ENCODE measurements around the gene MMP14. TPM values are rescaled to one million over a fixed set of nuclear protein-coding genes. Genes with fewer than 3 reads are reported as not detected.

The MMP14 gene
- total and polyA plus RNA-seq, 2 experiments from 2014 or later = 7.0 to 56.4 TPM

DNA sequence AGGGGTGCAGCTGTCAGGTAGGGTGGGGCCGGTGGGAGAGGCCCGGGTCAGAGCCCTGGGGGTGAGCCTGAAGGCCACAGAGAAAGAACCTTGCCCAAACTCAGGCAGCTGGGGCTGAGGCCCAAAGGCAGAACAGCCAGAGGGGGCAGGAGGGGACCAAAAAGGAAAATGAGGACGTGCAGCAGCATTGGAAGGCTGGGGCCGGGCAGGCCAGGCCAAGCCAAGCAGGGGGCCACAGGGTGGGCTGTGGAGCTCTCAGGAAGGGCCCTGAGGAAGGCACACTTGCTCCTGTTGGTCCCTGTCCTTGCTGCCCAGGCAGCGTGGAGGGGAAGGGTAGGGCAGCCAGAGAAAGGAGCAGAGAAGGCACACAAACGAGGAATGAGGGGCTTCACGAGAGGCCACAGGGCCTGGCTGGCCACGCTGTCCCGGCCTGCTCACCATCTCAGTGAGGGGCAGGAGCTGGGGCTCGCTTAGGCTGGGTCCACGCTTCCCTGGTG, 10.5 kb downstream of the MMP14 start:
- H3K36me3 ChIP-seq (ENCODE audit: insufficient read depth) = no peaks in the 10 kb centered on the region; the same call in 1 of the 2 replicates
- no peak overlapping the region for H2AFZ ChIP-seq
- H3K36me3 Mint-ChIP-seq (ENCODE audit: low read depth) = peaks cover 44% of the 10 kb centered on the region

More for the DNA sequence above, 10.5 kb downstream of the MMP14 start:
- H3K27ac ChIP-seq (ENCODE audit: low read depth) = no peak overlapping the region
- no peaks in the 10 kb centered on the region for H3K79me2 ChIP-seq (replicated peaks; ENCODE audit: insufficient read depth)
- no peak overlapping the region for H3K4me3 ChIP-seq
- no peak overlapping the region for H3K4me2 ChIP-seq
- peaks cover 10% of the 10 kb centered on the region for H3K27me3 Mint-ChIP-seq (ENCODE audit: insufficient read depth, low read depth, poor library complexity)
- no peaks in the 10 kb centered on the region for H4K20me1 ChIP-seq (replicated peaks; ENCODE audit: insufficient read depth)
- H3K27ac Mint-ChIP-seq = no peak overlapping the region
- TF ChIP-seq ZNF114 (CRISPR knock-in tag; IDR thresholded peaks at IDR 0.05) (no peak), EZH2 (IDR thresholded peaks at IDR 0.05; ENCODE audit: low read depth, unreplicated experiment) (no peak), CREB1 (CRISPR knock-in tag; IDR thresholded peaks at IDR 0.05; ENCODE audit: low read depth) (no peak), ZNF331 (CRISPR knock-in tag; IDR thresholded peaks at IDR 0.05; ENCODE audit: low read depth) (no peak), ETS1 (IDR thresholded peaks at IDR 0.05) (no peak), STAT1 (IDR thresholded peaks at IDR 0.05; ENCODE audit: unreplicated experiment) (no peak), ZNF462 (CRISPR knock-in tag; IDR thresholded peaks at IDR 0.05) (no peak)
- TF ChIP-seq, protein P1, sequence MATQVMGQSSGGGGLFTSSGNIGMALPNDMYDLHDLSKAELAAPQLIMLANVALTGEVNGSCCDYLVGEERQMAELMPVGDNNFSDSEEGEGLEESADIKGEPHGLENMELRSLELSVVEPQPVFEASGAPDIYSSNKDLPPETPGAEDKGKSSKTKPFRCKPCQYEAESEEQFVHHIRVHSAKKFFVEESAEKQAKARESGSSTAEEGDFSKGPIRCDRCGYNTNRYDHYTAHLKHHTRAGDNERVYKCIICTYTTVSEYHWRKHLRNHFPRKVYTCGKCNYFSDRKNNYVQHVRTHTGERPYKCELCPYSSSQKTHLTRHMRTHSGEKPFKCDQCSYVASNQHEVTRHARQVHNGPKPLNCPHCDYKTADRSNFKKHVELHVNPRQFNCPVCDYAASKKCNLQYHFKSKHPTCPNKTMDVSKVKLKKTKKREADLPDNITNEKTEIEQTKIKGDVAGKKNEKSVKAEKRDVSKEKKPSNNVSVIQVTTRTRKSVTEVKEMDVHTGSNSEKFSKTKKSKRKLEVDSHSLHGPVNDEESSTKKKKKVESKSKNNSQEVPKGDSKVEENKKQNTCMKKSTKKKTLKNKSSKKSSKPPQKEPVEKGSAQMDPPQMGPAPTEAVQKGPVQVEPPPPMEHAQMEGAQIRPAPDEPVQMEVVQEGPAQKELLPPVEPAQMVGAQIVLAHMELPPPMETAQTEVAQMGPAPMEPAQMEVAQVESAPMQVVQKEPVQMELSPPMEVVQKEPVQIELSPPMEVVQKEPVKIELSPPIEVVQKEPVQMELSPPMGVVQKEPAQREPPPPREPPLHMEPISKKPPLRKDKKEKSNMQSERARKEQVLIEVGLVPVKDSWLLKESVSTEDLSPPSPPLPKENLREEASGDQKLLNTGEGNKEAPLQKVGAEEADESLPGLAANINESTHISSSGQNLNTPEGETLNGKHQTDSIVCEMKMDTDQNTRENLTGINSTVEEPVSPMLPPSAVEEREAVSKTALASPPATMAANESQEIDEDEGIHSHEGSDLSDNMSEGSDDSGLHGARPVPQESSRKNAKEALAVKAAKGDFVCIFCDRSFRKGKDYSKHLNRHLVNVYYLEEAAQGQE (IDR thresholded peaks at IDR 0.05; ENCODE audit: unreplicated experiment) = no peak
- TF ChIP-seq, protein P2, sequence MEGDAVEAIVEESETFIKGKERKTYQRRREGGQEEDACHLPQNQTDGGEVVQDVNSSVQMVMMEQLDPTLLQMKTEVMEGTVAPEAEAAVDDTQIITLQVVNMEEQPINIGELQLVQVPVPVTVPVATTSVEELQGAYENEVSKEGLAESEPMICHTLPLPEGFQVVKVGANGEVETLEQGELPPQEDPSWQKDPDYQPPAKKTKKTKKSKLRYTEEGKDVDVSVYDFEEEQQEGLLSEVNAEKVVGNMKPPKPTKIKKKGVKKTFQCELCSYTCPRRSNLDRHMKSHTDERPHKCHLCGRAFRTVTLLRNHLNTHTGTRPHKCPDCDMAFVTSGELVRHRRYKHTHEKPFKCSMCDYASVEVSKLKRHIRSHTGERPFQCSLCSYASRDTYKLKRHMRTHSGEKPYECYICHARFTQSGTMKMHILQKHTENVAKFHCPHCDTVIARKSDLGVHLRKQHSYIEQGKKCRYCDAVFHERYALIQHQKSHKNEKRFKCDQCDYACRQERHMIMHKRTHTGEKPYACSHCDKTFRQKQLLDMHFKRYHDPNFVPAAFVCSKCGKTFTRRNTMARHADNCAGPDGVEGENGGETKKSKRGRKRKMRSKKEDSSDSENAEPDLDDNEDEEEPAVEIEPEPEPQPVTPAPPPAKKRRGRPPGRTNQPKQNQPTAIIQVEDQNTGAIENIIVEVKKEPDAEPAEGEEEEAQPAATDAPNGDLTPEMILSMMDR (conservative IDR thresholded peaks at IDR 0.05; ENCODE audit: low read depth in 2 of 2) = no peak
- H3F3A ChIP-seq (replicated peaks; ENCODE audit: low read depth) = peaks cover 14% of the 10 kb centered on the region
- no peak for DNase-seq (ENCODE audit: low spot score)
- no peak for ATAC-seq
- H3K4me1 Mint-ChIP-seq = peaks cover 25% of the 10 kb centered on the region
- no peaks in the 10 kb centered on the region for H3K27me3 ChIP-seq (ENCODE audit: insufficient read depth)
- H3K9me2 ChIP-seq (ENCODE audit: insufficient read depth) = no peaks in the 10 kb centered on the region
- no peaks in the 10 kb centered on the region for H3K9me3 Mint-ChIP-seq
- H3K4me3 Mint-ChIP-seq = no peak overlapping the region
- H3K4me1 ChIP-seq (ENCODE audit: insufficient read depth) = peaks cover 19% of the 10 kb centered on the region

Data from GM23338 (cell line).